GM18867 (cell line): ENCODE data around the gene GTF2A2.
"Not testable (repeated sequence)": the region's sequence is repeated elsewhere in the genome, so short reads cannot be mapped to it uniquely, and the experiment has no call there.

Experiments
- ATAC-seq: cut with Tn5 transposase; IDR thresholded peaks from one replicate; pipeline ENCODE4 v1.9.1; 2021; ENCODE audit warnings: mild to moderate bottlenecking, moderate library complexity; ENCODE audit not compliant: unreplicated experiment

Gene GTF2A2

GRCh38 chr15:59674361-59674877 is 17.1 kb upstream of the GTF2A2 start:
- no peak for ATAC-seq

GRCh38 chr15:59668556-59668955 is 11.2 kb upstream of the GTF2A2 start:
- ATAC-seq, result no peak

DNA sequence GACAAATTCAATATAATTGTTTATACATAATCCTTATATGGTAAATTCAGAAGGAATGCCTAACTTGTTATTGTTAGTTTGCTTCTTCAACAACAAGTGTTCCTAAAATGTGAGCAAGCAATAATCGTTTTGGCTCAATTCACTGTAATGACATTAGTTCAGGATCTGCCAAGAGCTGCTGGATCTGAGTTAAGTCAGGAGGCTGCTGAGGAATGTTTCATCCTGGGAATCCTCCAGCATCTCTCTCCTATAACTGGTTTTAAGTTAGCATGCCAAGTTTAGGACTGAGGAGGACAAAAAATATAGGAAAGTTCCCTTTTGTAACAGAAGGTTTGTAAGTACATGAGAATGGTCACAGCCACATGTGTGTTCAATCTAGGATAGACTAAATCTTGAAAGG is 4.9 kb upstream of the GTF2A2 start:
- no peak for ATAC-seq

DNA sequence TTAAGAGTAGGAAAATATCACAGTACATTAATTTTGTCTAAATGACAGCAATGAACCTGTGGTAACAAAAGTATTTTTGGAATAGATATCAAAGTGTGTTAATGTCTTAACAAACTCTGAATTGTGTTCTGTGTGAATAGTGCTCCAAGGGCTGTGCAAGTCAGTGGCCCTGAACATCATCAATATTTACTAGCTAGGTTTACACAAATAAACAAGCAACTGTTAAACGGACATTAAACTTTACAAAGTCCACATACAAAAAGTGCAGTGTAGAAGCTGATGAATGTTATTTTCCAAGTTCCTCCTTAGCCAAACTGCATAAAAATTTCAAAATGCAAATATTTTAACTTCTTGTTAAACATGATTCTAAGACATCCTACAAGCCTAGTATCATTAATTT is 2.1 kb upstream of the GTF2A2 start:
- no peak for ATAC-seq

DNA sequence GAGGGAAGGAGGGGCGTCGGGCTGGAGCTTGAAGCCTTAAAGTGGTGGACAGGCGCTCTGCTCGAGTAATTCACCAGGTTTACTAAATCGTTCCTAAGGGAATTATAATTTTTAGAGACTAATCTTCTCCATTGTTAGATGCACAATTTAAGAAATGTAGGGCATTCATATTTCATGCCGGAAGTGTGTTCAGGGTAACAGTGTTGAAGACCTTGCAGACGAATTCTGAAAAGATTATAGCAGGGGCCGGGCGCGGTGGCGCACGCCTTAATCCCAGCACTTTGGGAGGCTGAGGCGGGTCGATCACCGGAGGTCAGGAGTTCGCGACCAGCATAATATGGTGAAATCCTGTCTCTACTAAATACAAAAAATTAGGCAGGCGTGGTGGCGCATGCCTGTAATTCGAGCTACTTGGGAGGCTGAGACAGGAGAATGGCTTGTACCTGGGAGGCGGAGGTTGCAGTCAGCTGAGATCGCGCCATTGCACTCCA is 365 bp upstream of the GTF2A2 start:
- ATAC-seq, result no peak

DNA sequence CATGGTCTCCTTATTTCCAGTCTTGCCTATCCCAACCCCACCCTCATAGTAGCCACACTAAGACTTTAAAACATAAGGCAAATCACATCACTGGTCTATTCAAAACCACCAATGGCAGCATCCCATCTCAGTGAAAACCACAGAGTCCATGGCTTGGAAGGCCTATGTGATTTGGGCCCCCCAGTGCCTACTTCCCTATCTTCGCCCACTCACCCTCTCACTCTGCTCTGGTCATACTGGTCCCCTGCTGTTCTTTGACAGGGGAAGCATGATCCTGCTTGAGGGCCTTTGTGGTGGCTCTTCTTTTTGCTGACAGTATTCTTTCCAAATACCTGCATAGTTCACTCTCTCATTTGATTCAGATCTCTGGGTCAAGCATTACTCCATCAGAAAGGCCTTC is 3.3 kb downstream of the GTF2A2 start:
- ATAC-seq, result no peak

DNA sequence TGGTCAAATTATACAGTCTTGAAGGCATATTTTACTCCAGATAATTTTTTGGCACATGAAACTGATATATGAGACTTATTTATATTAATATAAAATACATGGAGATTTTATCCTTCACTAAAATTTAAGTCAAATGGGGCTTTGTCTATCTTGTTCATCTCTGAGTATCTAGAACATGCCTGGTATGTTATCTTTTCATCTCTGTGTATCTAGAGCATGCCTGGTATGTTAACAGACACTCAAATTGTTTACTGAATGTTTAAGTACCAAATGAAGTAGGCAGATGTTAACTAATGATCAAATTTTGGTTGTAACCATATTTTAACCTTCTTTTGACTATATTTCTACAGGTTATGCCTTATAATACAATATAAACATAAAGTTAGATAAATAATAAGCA is 7.7 kb downstream of the GTF2A2 start:
- ATAC-seq, result no peak

DNA sequence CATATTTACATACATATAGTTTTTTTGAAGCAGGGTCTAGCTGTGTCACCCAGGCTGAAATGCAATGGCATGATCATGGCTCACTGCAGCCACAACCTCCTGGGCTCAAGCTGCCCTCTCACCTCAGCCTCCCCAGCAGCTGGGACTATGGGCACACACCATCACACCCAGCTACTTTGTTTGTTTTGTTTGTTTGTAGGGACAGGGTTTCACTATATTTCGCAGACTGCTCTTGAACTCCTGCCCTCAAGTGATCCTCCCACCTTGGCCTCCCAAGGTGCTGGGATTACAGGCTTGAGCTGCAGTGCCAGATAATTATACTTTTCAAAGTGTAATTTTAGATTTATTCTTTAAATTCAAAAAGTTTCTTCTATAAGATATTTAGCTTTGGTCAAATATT is 10.2 kb downstream of the GTF2A2 start:
- no peak for ATAC-seq

DNA sequence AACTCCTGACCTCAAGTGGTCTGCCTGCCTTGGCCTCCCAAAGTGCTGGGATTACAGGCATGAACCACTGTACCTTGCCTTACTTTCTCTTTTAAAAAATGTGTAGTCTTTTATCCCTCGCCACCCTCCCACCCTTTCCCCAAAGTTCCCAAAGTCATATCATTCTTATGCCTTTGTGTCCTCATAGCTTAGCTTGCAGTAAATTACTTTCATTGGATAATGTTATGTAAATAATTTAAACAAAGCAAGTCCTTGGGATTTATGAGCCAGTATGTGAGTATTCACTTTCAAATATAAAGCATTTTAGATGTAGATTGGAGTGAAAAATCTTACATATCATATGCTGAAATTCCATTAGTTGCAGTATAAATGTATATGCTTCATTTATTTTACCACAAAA is 11.0 kb downstream of the GTF2A2 start:
- no peak for ATAC-seq

DNA sequence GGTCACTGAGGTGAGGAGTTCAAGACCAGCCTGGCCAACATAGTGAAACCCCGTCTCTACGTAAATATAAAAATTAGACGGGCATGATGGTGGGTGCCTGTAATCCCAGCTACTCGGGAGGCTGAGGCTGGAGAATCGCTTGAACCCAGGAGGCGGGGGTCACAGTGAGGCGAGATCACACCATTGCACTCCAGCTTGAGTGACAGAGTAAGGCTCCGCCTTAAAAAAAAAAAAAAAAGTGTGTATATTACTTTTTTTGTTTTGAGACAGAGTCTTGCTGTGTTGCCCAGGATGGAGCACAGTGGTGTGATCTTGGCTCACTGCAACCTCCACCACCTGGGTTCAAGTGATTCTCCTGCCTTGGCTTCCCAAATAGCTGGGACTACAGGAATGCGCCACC is 11.5 kb downstream of the GTF2A2 start:
- ATAC-seq, result not testable (repeated sequence)

DNA sequence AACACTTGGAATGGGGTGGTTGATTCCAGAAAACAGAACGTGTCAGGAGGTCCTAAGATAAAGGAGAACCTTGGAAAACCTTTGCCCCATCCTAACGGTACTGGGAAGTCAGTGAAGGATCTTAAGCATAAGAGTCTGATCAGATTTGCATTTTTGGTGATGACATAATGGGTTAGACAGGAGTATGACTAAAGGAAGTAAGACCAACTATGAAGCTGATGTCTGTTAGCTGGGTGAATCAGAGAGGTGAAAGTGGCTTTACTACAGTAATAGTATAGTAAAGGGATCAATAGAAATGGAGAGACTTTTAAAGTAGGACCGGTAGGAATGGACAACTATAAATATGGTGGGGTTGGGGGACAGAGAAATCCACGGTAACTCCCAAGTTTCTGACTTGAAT is 12.6 kb downstream of the GTF2A2 start:
- ATAC-seq, result no peak

DNA sequence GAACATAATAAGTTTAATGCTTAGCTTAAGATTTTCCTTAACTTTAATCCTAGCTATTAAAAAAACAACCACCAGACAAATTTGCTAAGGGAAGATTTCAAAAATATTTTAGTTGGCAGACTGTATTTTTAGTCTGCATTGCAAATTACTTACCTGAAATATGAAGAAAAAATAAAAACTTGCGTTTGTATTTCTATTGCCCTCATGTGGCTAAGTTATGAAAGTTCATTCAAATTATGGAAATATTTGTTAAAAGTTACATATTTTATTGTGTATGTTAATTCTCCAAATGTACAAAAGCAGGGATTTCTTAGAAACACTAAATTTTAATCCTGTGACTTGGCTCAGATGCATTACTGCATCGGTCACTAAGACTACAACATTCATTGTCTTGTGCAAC is 15.0 kb downstream of the GTF2A2 start:
- no peak for ATAC-seq

DNA sequence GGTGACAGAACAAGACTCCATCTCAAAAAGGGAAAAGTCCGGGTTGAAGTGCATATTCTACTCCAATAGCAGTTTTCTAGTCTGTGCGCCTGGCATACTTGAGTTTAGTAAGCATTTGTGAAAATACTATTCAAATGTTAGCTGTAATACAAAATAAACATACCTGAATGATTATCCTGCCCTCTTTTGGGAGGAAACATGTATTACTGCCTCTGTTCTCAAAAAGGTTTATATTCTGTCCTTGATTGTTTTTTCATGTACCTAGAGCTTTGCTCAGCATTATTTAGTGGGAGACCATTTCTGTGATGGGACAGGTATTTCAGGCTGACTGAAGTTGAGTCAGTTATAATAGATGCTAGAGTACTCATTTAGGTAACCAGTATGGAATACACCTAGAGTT is 19.8 kb downstream of the GTF2A2 start:
- not testable (repeated sequence) for ATAC-seq

GRCh38 chr15:59636184-59636583 is 21.1 kb downstream of the GTF2A2 start:
- ATAC-seq, result no peak

DNA sequence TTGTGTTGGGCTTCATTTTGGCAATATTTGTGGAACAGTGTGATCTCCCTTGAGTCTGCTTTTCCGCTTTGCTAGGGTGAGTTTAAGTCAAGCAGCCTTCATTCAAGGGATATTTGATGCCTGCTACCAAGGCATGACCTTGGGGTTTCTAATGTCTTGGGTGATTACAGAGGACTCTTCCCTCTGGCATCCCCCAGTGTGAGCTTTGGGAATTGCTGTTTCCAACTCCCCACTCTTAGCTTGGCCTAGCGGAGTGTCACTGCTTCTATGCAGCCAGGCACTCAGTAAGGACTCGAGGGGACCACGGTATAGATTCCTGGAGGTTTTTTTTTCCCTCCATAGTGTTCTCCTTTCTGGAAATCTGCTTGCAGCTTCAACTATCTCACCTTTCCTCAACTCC is 24.6 kb downstream of the GTF2A2 start:
- no peak for ATAC-seq

GRCh38 chr15:59622289-59622688 is 35.0 kb downstream of the GTF2A2 start:
- ATAC-seq, result peak; percentile 70

- no peak for ATAC-seq
Observed at GRCh38 chr15:59618406-59618805, 38.9 kb downstream of the GTF2A2 start.

GRCh38 chr15:59616379-59616778 is 40.9 kb downstream of the GTF2A2 start:
- no peak for ATAC-seq

DNA sequence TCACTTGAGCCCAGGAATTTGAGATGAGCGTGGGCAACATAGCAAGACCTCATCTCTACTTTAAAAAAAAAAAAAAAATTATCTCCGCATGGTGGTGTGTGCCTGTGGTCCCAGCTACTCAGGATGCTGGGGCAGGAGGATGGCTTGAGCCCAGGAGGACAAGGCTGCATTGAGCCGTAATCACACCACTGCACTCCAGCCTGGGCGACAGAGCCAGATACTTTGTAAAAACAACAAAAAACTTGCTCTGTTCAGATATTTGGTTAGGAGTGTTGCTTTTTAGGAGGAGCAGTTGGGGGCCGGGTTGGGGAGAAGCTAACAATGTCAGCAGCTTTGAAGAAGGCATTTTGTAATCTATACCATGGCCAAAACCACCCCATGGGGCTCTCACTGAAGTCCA is 41.7 kb downstream of the GTF2A2 start:
- no peak for ATAC-seq

DNA sequence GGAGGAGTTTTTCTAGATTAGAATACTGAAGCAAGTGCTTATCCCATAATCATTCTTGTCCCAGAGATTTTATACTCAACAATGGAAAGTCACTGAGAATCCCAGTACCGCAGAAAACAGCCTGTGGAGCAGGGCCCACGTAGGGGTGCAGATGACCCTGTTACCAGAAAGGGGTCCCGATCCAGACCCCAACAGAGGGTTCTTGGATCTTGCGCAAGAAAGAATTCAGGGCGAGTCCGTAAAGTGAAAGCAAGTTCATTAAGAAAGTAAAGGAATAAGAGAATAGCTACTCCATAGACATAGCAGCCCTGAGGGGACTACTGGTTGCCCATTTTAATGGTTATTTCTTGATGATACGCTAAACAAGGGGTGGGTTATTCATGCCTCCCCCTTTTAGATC is 43.2 kb downstream of the GTF2A2 start:
- no peak for ATAC-seq

DNA sequence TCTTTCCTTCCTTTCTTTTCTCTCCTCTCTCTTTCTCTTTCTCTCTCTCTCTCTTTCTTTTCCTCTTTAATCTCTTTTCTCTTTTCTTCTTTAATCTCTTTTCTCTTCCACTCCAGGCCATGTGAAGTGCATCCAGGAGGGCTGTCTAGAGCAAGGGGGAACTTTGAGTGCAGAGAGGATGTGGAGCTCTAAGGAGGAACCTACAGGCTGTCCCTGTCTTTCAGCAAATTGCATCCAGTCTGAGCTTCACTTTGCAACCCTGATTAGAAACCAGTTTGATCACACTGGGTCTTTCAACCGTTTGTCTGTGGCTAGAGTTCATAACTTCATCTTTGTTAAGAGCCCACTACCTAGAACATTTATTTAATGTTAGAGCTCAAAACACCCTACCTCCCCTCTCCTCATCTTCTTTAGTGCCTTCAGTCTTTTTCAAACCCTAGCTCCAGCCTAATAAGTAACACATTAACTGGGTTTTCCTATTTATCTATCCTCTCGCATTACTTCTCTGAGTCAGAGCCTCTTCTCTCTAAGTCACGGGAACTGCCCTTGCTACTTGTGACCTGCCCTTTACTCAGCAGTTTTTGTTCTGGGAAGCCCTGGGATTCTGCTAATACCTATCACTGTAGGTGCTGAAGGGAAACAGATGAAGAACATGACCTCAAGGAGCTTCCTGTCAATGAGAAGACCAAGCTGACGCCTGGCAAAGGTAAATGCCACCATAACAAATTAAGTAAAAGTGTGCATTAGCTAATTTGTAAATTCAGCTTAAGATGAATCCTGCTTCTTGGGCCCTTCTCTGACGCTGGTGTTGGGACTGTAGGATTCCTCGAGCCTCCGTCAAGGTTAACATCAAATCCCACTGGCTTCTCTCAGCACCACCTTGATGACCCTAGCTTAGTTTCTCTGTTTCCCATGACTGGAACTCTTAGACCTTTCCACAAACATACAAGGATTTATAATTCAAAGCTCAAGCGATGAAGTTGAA is 45.7 kb downstream of the GTF2A2 start, which contains the start of gene GCNT3:
Gene GCNT3 (plus strand): TSS at position 508 of the 985 bp plus-strand sequence. CDS start 6,456 bp downstream, outside the sequence.
- no peak for ATAC-seq
